GM12892 (cell line): ENCODE data around the gene WDR13.

ENCODE experiments used
- POLR2A ChIP-seq: IDR thresholded peaks from 2 replicates; pipeline ENCODE4 v1.6.1; 2011; ENCODE audit warnings: low read depth, low read length, control low read depth
- TAF1 ChIP-seq: IDR thresholded peaks from 2 replicates; pipeline ENCODE4 v1.6.1; 2011; ENCODE audit warnings: low read depth, mild to moderate bottlenecking, control low read depth, low read length, borderline replicate concordance

- TF ChIP-seq POLR2A (no peak), TAF1 (no peak)
Measured at GRCh38 chrX:48599341-48599740, 2.0 kb downstream of the WDR13 start.
